SIG-M5 (cell line): ENCODE data around the gene MCM6.
"Not testable (repeated sequence)": the region's sequence is repeated elsewhere in the genome, so short reads cannot be mapped to it uniquely, and the experiment has no call there.

Experiments
- DNase-seq: peaks from one replicate; lab custom pipeline; 2025; lab: John Stamatoyannopoulos, UW

MCM6 gene

GRCh38 chr2:135820003-135820618, 56.1 kb downstream of the MCM6 start:
- peak; percentile 51 for DNase-seq

GRCh38 chr2:135818937-135819610, 57.2 kb downstream of the MCM6 start:
- DNase-seq: peak; percentile 29

- DNase-seq: no peak
Observed at GRCh38 chr2:135817951-135818350, 58.3 kb downstream of the MCM6 start.

- no peak for DNase-seq
Observed at GRCh38 chr2:135817466-135817865, 58.8 kb downstream of the MCM6 start.

GRCh38 chr2:135815269-135815668, 61.0 kb downstream of the MCM6 start:
- DNase-seq: no peak

- no peak for DNase-seq
Observed at GRCh38 chr2:135812907-135813511, 63.2 kb downstream of the MCM6 start.

- DNase-seq: not testable (repeated sequence)
Observed at GRCh38 chr2:135807874-135808273, 68.4 kb downstream of the MCM6 start.

GRCh38 chr2:135803278-135803677, 73.0 kb downstream of the MCM6 start:
- DNase-seq: no peak

GRCh38 chr2:135802350-135802749, 73.9 kb downstream of the MCM6 start:
- no peak for DNase-seq

GRCh38 chr2:135800513-135801460, 75.5 kb downstream of the MCM6 start:
- no peak for DNase-seq

- DNase-seq: no peak
Observed at GRCh38 chr2:135799738-135800137, 76.5 kb downstream of the MCM6 start.

GRCh38 chr2:135798762-135799161, 77.5 kb downstream of the MCM6 start:
- DNase-seq: no peak

GRCh38 chr2:135798275-135798705, 78.0 kb downstream of the MCM6 start:
- no peak for DNase-seq

- peak; percentile 16 for DNase-seq
Observed at GRCh38 chr2:135797497-135798274, 78.6 kb downstream of the MCM6 start.

- DNase-seq: no peak
Observed at GRCh38 chr2:135796606-135797005, 79.6 kb downstream of the MCM6 start.

GRCh38 chr2:135795641-135796040, 80.6 kb downstream of the MCM6 start:
- not testable (repeated sequence) for DNase-seq

GRCh38 chr2:135792401-135793150, 83.7 kb downstream of the MCM6 start:
- DNase-seq: no peak

- DNase-seq: no peak
Observed at GRCh38 chr2:135791418-135792190, 84.6 kb downstream of the MCM6 start.

GRCh38 chr2:135790423-135790822, 85.8 kb downstream of the MCM6 start:
- DNase-seq: no peak
